Activated CD4-positive, alpha-beta T cell treated with anti-CD3 and anti-CD28 coated beads, Interleukin-10, Interleukin-2, amounts not matched to agents 100 ng/mL and 50 ng/mL, durations not matched to agents 16 hours and 8 hours (primary cell): ENCODE data around the gene BTNL9.
"Not testable (repeated sequence)": the region's sequence is repeated elsewhere in the genome, so short reads cannot be mapped to it uniquely, and the experiment has no call there.

Source experiments
- DNase-seq: peaks from one replicate; pipeline ENCODE4 v3.0.0-alpha.2; 2020

The BTNL9 gene

GRCh38 chr5:181062631-181063030, 22.6 kb downstream of the BTNL9 start:
- no peak for DNase-seq

GRCh38 chr5:181063514-181063913, 23.4 kb downstream of the BTNL9 start:
- DNase-seq, result no peak

DNA sequence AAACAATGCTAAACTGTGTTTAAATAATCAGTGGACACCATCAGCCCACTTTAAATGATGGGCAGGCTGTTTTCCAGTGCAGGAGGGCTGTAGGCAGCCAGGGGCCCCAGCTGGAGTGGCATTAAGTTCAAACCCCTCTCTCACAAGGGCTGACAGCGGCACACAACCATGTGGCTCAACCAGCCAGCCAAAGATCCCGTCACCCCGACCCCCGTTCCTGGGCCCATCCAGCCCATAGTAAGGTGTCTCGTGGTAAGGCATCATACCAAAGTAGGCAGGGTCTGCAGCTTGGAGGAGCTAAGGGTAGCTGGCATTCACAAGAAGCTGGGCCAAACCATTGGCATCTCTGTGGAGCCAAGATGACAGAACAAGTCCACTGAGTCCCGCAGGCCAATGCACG, 24.9 kb downstream of the BTNL9 start:
- DNase-seq, result no peak

DNA sequence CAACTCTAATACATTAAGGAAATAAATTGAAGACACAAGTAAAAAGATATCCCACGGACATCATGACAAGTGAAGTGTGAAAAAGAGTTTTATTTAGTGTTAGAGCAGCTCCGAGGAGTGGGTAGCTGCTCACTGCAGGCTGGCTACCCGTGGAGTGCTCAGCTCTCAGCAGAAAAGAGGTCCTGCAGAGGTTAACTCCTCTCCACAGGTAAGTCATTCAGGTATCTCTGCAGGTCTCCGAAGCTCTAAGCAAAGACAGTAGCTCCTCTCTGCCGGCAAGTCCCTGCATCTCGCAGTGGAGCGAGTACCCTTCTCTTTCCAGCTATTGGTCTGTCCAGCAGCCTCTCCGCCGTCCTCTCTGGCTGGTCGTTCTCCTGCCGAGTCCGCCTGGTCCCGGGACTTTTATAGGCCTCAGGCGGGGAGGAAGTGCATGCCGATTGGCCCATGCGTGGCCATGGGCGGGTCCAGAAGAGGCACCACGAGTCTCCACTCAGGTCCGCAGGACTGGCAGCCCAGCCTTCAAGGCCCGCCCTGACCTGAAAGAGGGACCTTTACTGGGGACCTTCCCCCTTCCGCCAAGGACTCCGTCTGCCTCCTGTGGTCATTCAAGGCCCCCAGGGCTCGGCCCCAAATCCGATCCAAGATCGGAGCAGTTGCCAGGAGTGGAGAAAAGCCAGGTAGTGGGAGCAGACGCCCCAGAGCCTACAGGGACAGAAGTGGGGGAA, 29.9 kb downstream of the BTNL9 start:
- no peak for DNase-seq

GRCh38 chr5:181070523-181070922, 30.5 kb downstream of the BTNL9 start:
- DNase-seq, result no peak

DNA sequence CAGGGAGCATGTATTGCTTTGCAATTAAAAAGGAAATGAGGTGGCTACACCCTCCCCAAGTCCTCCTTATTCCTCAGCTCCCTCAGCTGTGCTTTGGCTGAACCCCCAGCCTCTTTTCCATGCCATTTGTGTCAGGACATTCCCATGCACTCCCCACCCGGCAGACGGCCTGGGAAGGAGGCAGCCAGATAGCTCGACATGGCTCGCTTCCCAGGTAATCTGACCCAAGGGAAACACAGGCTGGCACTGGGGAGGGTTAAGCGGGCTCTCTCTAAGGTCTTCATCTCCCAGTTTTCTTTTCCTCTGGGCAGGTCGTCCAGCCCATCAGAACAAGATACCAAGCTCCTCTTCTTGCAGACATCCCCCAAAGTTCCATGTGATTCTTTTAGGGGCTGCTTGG, 31.2 kb downstream of the BTNL9 start:
- DNase-seq, result no peak

- no peak for DNase-seq
These were observed 36.9 kb downstream of the BTNL9 start for GRCh38 chr5:181076920-181077319.

DNA sequence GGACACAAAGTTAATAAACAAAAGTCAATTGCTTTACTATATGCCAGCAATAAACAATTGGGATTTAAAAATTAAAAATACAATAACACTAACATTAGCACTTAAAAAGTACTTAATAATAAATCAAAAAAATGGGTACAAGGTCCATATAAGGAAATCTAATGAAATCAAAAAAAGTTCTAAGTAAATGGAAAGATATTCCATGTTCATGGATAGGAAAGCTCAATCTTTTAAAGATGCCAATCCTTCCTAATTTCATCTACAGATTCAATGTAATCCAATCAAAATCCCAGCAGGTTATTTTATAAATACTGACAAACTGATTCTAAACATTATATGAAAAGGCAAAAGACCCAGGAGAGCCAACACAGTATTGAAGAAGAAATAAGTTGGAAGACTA, 41.9 kb downstream of the BTNL9 start:
- no peak for DNase-seq

DNA sequence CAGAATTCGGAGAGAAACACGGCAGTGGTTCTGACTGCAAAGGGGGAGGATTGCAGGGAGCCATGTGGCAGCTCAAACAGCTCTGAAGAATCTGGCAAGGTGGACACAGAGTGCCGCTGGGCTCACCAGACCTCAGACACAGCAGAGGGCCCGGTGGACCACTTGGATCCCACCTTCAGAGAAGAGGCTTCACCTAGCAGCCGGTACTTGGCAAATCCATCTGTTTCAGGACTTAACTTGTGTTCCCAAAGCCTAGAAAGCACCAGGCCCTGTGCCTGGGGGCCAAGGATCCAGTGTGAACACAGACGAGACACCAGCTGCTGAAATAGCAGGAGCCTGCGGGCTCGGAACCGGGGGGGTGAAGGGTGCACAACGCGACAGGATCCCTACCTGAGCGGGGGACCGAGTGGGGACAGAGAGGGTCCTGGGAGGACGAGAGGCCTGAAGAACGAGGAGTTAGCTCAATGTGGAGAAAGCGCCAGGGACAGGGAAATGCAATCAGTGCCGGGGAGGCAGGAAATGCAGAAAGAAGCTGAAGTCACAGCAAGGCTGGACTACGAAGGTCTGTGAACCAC, 44.6 kb downstream of the BTNL9 start:
- DNase-seq, result no peak

GRCh38 chr5:181086026-181086883, 46.2 kb downstream of the BTNL9 start:
- DNase-seq, result no peak

- DNase-seq, result no peak
These were observed 46.8 kb downstream of the BTNL9 start for GRCh38 chr5:181086884-181087205.

GRCh38 chr5:181087309-181087708, 47.2 kb downstream of the BTNL9 start:
- no peak for DNase-seq

DNA sequence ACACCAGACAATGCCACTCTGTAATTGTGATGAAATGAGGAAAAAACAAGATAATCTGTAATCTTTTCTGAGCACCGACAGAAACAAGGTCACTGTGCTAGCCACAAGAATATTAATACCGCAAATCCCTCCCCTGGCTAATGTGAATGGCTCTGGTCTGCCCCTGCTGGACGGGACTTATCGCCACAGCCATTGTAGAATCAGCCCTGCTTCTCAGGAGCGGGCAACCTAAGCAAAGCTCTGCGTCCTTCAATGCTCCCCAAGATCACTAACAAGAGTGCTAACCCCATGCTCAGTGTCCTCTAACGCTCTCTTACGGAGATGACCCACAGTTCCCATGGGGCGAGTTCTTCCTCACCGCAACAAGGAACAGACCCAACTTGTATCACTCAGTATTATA, 48.2 kb downstream of the BTNL9 start:
- DNase-seq, result no peak

DNA sequence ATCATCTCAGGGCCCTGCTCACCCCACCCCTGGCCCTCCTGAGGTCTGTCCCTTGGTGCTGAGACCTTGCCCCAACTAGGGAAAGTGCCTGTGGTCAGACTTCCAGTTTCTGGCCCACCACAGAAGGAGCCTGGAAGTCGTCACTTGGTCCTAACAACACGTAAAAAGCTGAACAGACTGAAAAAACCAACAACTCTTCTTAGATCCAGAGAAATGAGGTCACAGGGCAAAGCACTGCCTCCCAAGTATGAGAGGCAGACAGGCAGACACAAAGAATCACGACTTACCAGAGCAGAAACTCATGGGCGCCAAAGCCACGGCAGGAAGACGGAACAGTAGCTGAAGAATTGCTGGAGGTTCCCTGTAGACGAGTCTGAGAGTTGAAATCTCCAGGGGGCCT, 52.4 kb downstream of the BTNL9 start:
- no peak for DNase-seq

DNA sequence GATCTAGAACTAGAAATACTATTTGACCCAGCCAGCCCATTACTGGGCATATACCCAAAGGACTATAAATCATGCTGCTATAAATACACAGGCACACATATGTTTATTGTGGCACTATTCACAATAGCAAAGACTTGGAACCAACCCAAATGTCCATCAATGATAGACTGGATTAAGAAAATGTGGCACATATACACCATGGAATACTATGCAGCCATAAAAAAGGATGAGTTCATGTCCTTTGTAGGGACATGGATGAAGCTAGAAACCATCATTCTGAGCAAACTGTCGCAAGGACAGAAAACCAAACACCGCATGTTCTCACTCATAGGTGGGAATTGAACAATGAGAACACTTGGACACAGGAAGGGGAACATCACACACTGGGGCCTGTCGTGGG, 55.1 kb downstream of the BTNL9 start:
- DNase-seq, result not testable (repeated sequence)

- DNase-seq, result not testable (repeated sequence)
These were observed 56.8 kb downstream of the BTNL9 start for GRCh38 chr5:181096721-181097382.

- DNase-seq, result not testable (repeated sequence)
These were observed 57.3 kb downstream of the BTNL9 start for GRCh38 chr5:181097383-181097753.

DNA sequence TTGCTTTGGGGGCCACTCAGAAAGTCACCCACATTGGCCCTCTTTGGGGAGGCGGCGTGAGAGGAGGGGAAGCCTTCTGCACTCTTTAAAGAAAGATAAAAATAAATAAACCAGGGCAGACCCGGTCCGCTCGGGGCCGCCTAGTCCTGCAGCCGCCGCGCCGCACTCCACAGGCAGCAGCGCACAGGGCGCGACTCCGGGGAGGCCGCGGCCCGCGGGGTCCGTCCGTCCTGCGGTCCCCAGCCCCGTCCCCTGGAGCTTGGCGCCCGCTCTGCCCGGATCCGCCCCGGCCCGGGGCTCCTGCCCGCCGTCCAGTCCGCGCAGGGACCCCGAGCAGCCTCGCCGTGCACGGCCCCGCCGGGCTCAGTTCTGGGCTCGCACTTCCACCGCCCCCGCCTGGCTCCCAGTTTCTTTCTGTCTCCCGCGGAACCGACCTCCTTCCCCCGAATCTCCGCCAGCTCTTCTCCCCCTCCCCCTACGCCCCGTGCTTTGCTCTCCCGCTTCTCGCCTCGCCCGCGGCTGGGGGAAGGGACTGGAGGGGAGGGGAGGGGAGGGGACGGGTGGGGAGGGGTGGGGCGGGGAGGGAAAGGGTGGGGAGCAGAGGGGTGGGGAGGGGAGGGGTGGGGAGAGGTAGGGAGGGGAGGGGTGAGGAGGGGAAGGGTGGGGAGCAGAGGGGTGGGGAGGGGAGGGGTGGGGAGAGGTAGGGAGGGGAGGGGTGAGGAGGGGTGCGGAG, 57.9 kb downstream of the BTNL9 start:
- not testable (repeated sequence) for DNase-seq

- DNase-seq, result no peak
These were observed 58.9 kb downstream of the BTNL9 start for GRCh38 chr5:181098762-181099601.

GRCh38 chr5:181099602-181100086, 59.6 kb downstream of the BTNL9 start:
- no peak for DNase-seq

DNA sequence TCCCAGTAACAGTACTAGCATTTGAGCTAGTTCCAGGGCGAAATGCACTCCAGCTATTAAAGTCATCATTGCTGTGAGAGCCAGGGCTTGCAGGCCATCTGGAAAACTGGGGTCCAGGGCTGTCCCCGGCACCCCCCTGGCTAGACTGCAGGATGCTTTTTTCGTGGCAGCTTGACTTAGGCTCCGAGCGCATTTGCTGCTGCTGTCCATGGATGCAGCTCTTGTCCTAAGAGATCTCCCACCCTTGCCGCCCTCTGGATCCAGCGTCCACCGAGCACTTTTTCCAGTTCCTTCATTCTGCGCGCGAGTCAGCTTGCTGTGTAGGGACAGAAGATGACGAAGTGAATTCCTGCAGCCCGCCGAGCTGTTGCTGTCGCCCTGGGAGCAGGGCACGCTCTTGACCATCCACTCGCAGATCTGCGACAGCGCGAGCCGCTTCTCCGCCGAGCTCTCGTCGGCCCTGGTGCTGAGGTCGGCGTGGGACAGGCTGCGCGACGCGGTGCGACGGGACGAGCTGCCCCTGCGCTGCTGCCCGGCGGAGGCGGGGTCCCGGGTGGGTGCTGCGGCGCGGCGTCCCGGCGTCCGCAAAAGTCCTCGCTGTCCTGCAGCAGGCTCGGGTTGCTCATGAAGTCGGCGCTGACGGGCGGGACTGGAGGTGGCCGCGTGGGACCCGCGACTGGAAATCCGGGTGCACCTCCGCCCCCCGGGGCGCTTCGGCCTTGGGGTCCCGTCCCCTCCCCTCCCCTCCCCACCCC, 60.2 kb downstream of the BTNL9 start:
- DNase-seq, result no peak
